Panc1 (cell line): Measurements from ENCODE around the gene UBE2O. TPM values are rescaled to one million over a fixed set of nuclear protein-coding genes. Genes with fewer than 3 reads are reported as not detected.

Experiments used
- ATAC-seq: fragments of 200-7000 bp; cut with Tn5 transposase; 2 replicates; pipeline ENCODE4 v1.9.1; 2020; ENCODE audit warnings: mild to moderate bottlenecking, moderate library complexity
- BruUV-seq: library from RNA; stranded (reverse); fragments of 400-500 nt; replicated peaks from 2 replicates; lab custom pipeline; 2021; lab: Mats Ljungman, UMichigan
- CTCF ChIA-PET: fragments of 300-600 bp; sonication (Branson Sonifier 250); formaldehyde crosslinking; loops from one replicate; lab custom pipeline; 2022; ENCODE audit warnings: antibody characterized with exemption; lab: Charles Lee
- POLR2A ChIA-PET: fragments of 300-600 bp; sonication (Branson Sonifier 250); formaldehyde crosslinking; loops from one replicate; lab custom pipeline; 2022; ENCODE audit warnings: antibody characterized with exemption; lab: Charles Lee
- DNase-seq: peaks from one replicate; pipeline ENCODE4 v3.0.0-alpha.2; 2010; ENCODE audit warnings: low read depth, low spot score
- H3K27ac ChIP-seq: 2 replicates; pipeline ENCODE4 v1.5.1; 2011; ENCODE audit warnings: mild to moderate bottlenecking, low read length, inconsistent platforms
- H3K27me3 ChIP-seq: fragments of 200-500 bp; sonication (Bioruptor generic); 2 replicates; pipeline ENCODE4 v1.6.0; 2014; ENCODE audit warnings: low read length, inconsistent platforms; ENCODE audit not compliant: control insufficient read depth, insufficient read depth
- H3K36me3 ChIP-seq: fragments of 200-500 bp; sonication (Bioruptor generic); 2 replicates; pipeline ENCODE4 v1.5.1; 2014; ENCODE audit warnings: inconsistent platforms, mild to moderate bottlenecking, low read length, moderate library complexity; ENCODE audit not compliant: control insufficient read depth, insufficient read depth
- H3K4me1 ChIP-seq: 2 replicates; pipeline ENCODE4 v1.5.1; 2011; ENCODE audit warnings: inconsistent platforms, mild to moderate bottlenecking, low read length, moderate library complexity; ENCODE audit not compliant: control insufficient read depth, insufficient read depth
- H3K4me3 ChIP-seq, 2 experiments: 2 replicates each; pipeline ENCODE4 v1.5.1; 2011 to 2012; ENCODE audit warnings: low read depth in 2 of 2, low read length in 2 of 2, mild to moderate bottlenecking in 2 of 2, inconsistent platforms in 1 of 2, moderate library complexity in 1 of 2
- H3K9me3 ChIP-seq: fragments of 200-500 bp; sonication (Bioruptor generic); 2 replicates; pipeline ENCODE4 v1.5.1; 2014; ENCODE audit warnings: low read depth, mild to moderate bottlenecking, inconsistent platforms, low read length, moderate library complexity; ENCODE audit not compliant: control insufficient read depth, insufficient read depth
- CTCF ChIP-seq: fragments of 450-650 bp; IDR thresholded peaks from 2 replicates; pipeline ENCODE4 v1.5.1; 2017; ENCODE audit warnings: mild to moderate bottlenecking
- POLR2AphosphoS5 ChIP-seq: IDR thresholded peaks from 2 replicates; pipeline ENCODE4 v1.6.1; 2012; ENCODE audit warnings: mild to moderate bottlenecking, low read depth, low read length, moderate library complexity
- REST ChIP-seq, 2 experiments: IDR thresholded peaks; 2 replicates each; pipeline ENCODE4 v1.6.1; 2011 to 2012; ENCODE audit warnings: low read depth in 2 of 2, control low read depth in 1 of 2, low read length in 1 of 2, mild to moderate bottlenecking in 1 of 2, moderate library complexity in 1 of 2; ENCODE audit not compliant: insufficient read depth in 1 of 2
- SIN3A ChIP-seq: IDR thresholded peaks from 2 replicates; pipeline ENCODE4 v1.6.1; 2012; ENCODE audit warnings: low read depth, mild to moderate bottlenecking, low read length, moderate library complexity, borderline replicate concordance; ENCODE audit not compliant: insufficient read depth
- TCF7L2 ChIP-seq: IDR thresholded peaks from 2 replicates; pipeline ENCODE4 v1.6.1; 2011; ENCODE audit warnings: mild to moderate bottlenecking, low read depth, low read length, inconsistent platforms
- in situ Hi-C: cut with HindIII; loops from 2 replicates; pipeline ENCODE4 v1.10.0; 2016; ENCODE audit warnings: low sequenced_read_pairs, low pct_unique_long_range_greater_than_20kb
- intact Hi-C: fragments of 100-400 bp; cut with micrococcal nuclease; formaldehyde crosslinking; loops from one replicate; pipeline ENCODE4 v1.10.0; 2022; ENCODE audit not compliant: unreplicated experiment
- total RNA-seq: library from RNA; stranded (reverse); gene quantifications from one replicate; pipeline ENCODE4 v1.2.1, GENCODE V29; 2021; ENCODE audit not compliant: unreplicated experiment

The UBE2O gene
- total RNA-seq, 1 experiment from 2014 or later = 47.5 TPM

- ATAC-seq = no peak
- POLR2A ChIA-PET = no interaction called here
Observed at GRCh38 chr17:76343106-76343505, 109.8 kb downstream of the UBE2O start.

GRCh38 chr17:76341301-76341700, 111.7 kb downstream of the UBE2O start:
- ChIA-PET CTCF (interaction anchor here (0.6 kb wide), 1 partner anchor 68 kb away, joined by 3 read pairs; no protein-coding TSS in a partner anchor), POLR2A (no interaction called here)
- Histone ChIP-seq H3K27ac (no peak overlapping the region), H3K9me3 (no peaks in the 10 kb centered on the region), H3K4me3 (no peak overlapping the region), H3K36me3 (no peaks in the 10 kb centered on the region), H3K4me1 (no peaks in the 10 kb centered on the region), H3K27me3 (no peaks in the 10 kb centered on the region)
- ATAC-seq (no peak), DNase-seq (no peak)
- TF ChIP-seq TCF7L2 (no peak), POLR2AphosphoS5 (no peak), REST (IDR thresholded peaks at IDR 0.05; ENCODE audit: insufficient read depth in 1 of 2, low read depth in 2 of 2, low read length in 1 of 2) (no peak), CTCF (no peak), SIN3A (no peak)
- in situ Hi-C loops (no loop called here), intact Hi-C loops (no loop called here)
- BruUV-seq = no TSS peak

More at GRCh38 chr17:76343106-76343505, 109.8 kb downstream of the UBE2O start:
- no peaks in the 10 kb centered on the region for H3K4me1 ChIP-seq
- no peaks in the 10 kb centered on the region for H3K9me3 ChIP-seq
- in situ Hi-C loops (no loop called here), intact Hi-C loops (no loop called here)
- no peak for DNase-seq
- BruUV-seq = no TSS peak
- no peaks in the 10 kb centered on the region for H3K27me3 ChIP-seq
- no peak overlapping the region for H3K4me3 ChIP-seq
- H3K27ac ChIP-seq = no peak overlapping the region
- CTCF ChIA-PET = interaction anchor here (0.5 kb wide), 1 partner anchor 47 kb away, joined by 5 read pairs; no protein-coding TSS in a partner anchor
- TF ChIP-seq REST (IDR thresholded peaks at IDR 0.05; ENCODE audit: insufficient read depth in 1 of 2, low read depth in 2 of 2, low read length in 1 of 2) (no peak), TCF7L2 (no peak)
- no peaks in the 10 kb centered on the region for H3K36me3 ChIP-seq

Other genes starting within 250 kb of the UBE2O start
- 4.0 TPM for gene RNF157, start 212.7 kb downstream of the UBE2O start, total RNA-seq
- gene UBALD2, start 187.8 kb downstream of the UBE2O start, total RNA-seq = 30.0 TPM
- 0.92 TPM for gene QRICH2, start 144.9 kb downstream of the UBE2O start, total RNA-seq
- gene PRPSAP1, start 99.2 kb downstream of the UBE2O start, total RNA-seq = 99.6 TPM
- gene SPHK1, start 68.5 kb downstream of the UBE2O start, total RNA-seq = 18.2 TPM
- not detected for gene AANAT, start 14.5 kb upstream of the UBE2O start, total RNA-seq
- 67.8 TPM for gene RHBDF2, start 48.3 kb upstream of the UBE2O start, total RNA-seq
- 6.0 TPM for gene CYGB, start 84.6 kb upstream of the UBE2O start, total RNA-seq
- 0.54 TPM for gene PRCD, start 86.9 kb upstream of the UBE2O start, total RNA-seq
- gene ST6GALNAC2, start 132.7 kb upstream of the UBE2O start, total RNA-seq = 23.0 TPM
- 0.15 TPM for gene ST6GALNAC1, start 190.6 kb upstream of the UBE2O start, total RNA-seq